ENCODE measurements around the gene IL23A.

DNA sequence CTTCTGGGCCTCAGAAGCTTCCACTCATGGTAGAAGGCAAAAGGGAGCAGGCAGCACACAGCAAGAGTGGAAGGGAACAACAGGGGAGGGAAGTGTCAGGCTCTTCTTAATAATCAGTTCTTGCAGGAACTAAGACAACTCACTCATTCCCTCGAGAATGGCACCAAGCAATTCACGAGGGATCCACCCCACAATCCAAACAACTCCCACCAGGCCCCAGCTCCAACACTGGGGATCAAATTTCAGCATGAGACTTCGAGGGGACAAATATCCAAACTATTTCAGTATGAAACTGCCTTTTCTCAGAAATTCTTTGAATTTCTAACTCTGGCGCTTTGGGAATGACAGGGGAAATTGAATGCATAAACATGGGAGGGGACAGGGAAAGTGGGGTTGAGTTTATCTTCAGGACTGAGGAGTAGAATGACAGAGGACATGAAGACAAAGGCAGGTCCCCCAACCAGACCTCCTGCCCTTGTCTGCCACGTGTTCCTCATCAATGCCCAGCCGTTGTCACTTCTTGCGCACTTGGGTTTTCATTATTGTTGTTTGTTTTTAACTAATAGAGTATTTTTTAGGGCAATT lies 48.6 kb downstream of the IL23A start:
- TF ChIP-seq GATA3 (IDR thresholded peaks at IDR 0.05; ENCODE audit: low read depth, low read length) = no peak
- TF ChIP-seq GATA2 (IDR thresholded peaks at IDR 0.05; ENCODE audit: low read depth, low read length) = no peak

Data from SH-SY5Y (cell line).